Activated B cell treated with CpG ODN at 0.5 μM for 24 hours (primary cell): ENCODE data around the gene OR2T34. TPM values are rescaled to one million over a fixed set of nuclear protein-coding genes. Genes with fewer than 3 reads are reported as not detected.

Experiments used
- ATAC-seq: fragments of 200-7000 bp; cut with Tn5 transposase; one replicate; pipeline ENCODE4 v1.10.0; 2021; ENCODE audit warnings: low read depth, mild to moderate bottlenecking, moderate library complexity
- CTCF ChIA-PET: fragments of 350-600 bp; sonication (Branson Sonifier 250); formaldehyde crosslinking; loops from one replicate; lab custom pipeline; 2021; ENCODE audit warnings: antibody characterized with exemption; lab: Charles Lee
- POLR2A ChIA-PET: fragments of 350-600 bp; sonication (Branson Sonifier 250); formaldehyde crosslinking; loops from one replicate; lab custom pipeline; 2021; ENCODE audit warnings: antibody characterized with exemption; lab: Charles Lee
- DNase-seq: peaks from one replicate; pipeline ENCODE4 v3.0.0; 2022
- H3K27ac Mint-ChIP-seq: one replicate; pipeline ENCODE4 v1.8.0; 2020; ENCODE audit warnings: mixed read lengths
- H3K27me3 Mint-ChIP-seq: one replicate; pipeline ENCODE4 v1.8.0; 2021; ENCODE audit warnings: mixed read lengths
- H3K36me3 Mint-ChIP-seq: one replicate; pipeline ENCODE4 v1.8.0; 2021; ENCODE audit warnings: low read depth, mixed read lengths
- H3K4me1 Mint-ChIP-seq: one replicate; pipeline ENCODE4 v1.8.0; 2021; ENCODE audit warnings: mixed read lengths
- H3K4me3 Mint-ChIP-seq: one replicate; pipeline ENCODE4 v1.8.0; 2020; ENCODE audit warnings: mild to moderate bottlenecking, mixed read lengths
- H3K9me3 Mint-ChIP-seq: one replicate; pipeline ENCODE4 v1.8.0; 2020; ENCODE audit warnings: mixed read lengths
- CTCF ChIP-seq: fragments of 200-600 bp; IDR thresholded peaks from one replicate; pipeline ENCODE4 v1.8.0; 2022; ENCODE audit warnings: antibody characterized with exemption, mild to moderate bottlenecking
- intact Hi-C: fragments of 100-400 bp; cut with micrococcal nuclease; formaldehyde crosslinking; loops from one replicate; pipeline ENCODE4 v1.15.1; 2024
- total RNA-seq: library from RNA; stranded (reverse); gene quantifications from 2 replicates; pipeline ENCODE4 v1.2.3, GENCODE V29; 2022

Gene OR2T34
- total RNA-seq, 1 donor from 2014 or later: 0.80 TPM

GRCh38 chr1:248613742-248614141 lies 39.2 kb upstream of the OR2T34 start:
- TF ChIP-seq CTCF: no peak
- no peak overlapping the region for H3K27ac Mint-ChIP-seq
- peaks cover 1% of the 10 kb centered on the region for H3K4me1 Mint-ChIP-seq
- no peaks in the 10 kb centered on the region for H3K9me3 Mint-ChIP-seq
- no peak for DNase-seq
- intact Hi-C loops: loop anchor here (10.0 kb wide), 1 partner anchor 679 kb away; no protein-coding TSS in a partner anchor
- no peaks in the 10 kb centered on the region for H3K36me3 Mint-ChIP-seq
- no peaks in the 10 kb centered on the region for H3K27me3 Mint-ChIP-seq
- POLR2A ChIA-PET: no interaction called here
- no peak overlapping the region for H3K4me3 Mint-ChIP-seq
- CTCF ChIA-PET: interaction anchor here (1.5 to 2.7 kb wide), 2 partner anchors 191 to 209 kb away, joined by 5 to 7 read pairs; no protein-coding TSS in a partner anchor
- no peak for ATAC-seq

DNA sequence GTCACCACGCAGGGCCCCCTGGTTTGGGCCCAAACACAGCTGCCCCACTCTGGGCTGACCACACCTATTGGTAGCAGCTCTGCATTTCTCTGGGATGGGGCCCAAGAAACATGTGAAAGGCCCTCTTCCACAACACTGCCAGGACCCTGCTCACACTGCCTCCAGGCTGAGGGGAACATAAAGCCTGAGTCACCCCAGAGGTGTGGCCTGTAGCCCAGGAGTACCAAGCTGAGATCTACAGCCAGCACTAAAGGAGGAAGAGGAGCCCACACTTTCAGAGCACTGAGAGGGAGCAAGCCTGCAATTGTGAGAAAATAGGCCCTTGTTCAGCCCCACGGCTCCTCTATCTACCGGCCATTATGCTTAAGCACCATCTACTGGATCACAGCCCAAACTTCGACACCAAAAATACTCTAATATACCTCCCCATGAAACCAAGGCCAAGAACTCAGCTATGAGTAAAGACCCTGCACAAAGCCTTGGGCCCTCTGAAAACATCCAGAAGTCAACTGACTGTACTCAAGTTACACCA lies 37.4 kb upstream of the OR2T34 start:
- CTCF ChIA-PET: interaction anchor here (1.2 to 2.7 kb wide), 3 partner anchors 11 to 208 kb away, joined by 3 to 7 read pairs (median 4); no protein-coding TSS in a partner anchor
- no peak overlapping the region for H3K4me3 Mint-ChIP-seq
- H3K27ac Mint-ChIP-seq: no peak overlapping the region
- DNase-seq: no peak
- no peaks in the 10 kb centered on the region for H3K36me3 Mint-ChIP-seq
- no peaks in the 10 kb centered on the region for H3K27me3 Mint-ChIP-seq
- POLR2A ChIA-PET: no interaction called here
- no peak for ATAC-seq
- H3K9me3 Mint-ChIP-seq: no peaks in the 10 kb centered on the region
- no peak for TF ChIP-seq CTCF
- H3K4me1 Mint-ChIP-seq: no peaks in the 10 kb centered on the region
- intact Hi-C loops: loop anchor here (10.0 kb wide), 1 partner anchor 677 kb away; no protein-coding TSS in a partner anchor

DNA sequence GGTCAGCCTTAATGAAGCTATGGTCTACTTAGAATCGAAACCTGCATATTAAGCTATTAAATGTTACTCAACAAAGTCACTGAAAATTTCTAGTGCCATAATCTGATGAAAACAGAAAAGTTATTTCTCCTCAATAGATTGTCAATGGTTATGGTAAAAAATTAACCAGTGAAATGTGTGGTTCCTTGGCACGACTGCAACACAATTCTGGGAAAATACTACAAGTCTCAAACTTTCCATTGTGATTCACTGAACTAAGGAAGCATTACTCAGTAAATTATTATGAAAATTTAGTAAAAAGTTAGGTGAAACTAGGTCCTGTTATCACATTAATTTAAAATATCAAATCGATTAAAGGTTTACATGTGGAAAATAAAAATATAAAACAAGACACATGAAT lies 35.7 kb upstream of the OR2T34 start:
- Mint-ChIP-seq H3K36me3 (no peaks in the 10 kb centered on the region), H3K27ac (no peak overlapping the region), H3K9me3 (no peaks in the 10 kb centered on the region), H3K4me1 (no peaks in the 10 kb centered on the region), H3K27me3 (no peaks in the 10 kb centered on the region), H3K4me3 (no peak overlapping the region)
- intact Hi-C loops: loop anchor here (10.0 kb wide), 1 partner anchor 676 kb away; no protein-coding TSS in a partner anchor
- DNase-seq (no peak), ATAC-seq (no peak)
- ChIA-PET POLR2A (no interaction called here), CTCF (interaction anchor here (1.2 kb wide), 2 partner anchors 195 to 197 kb away, joined by 3 read pairs; no protein-coding TSS in a partner anchor)
- no peak for TF ChIP-seq CTCF

DNA sequence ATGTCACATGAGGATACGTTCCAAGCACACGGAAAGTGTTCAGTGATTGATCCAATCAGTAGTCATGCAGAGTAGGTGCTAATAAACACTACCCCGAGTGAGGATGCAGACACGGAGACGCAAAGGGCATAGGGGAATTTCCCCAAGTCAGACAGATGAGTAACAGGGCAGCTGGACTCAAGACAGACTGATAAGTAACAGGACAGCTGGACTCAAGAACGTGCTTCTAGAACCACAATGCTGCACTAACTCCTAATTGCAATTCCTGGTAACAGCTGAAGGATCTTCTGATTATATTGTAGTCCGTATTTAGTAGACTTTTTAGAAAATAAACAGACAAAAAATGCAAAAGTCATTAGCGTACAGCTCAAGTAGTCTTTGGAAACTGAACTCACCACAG lies 24.8 kb upstream of the OR2T34 start:
- no peaks in the 10 kb centered on the region for H3K9me3 Mint-ChIP-seq
- CTCF ChIA-PET: no interaction called here
- H3K4me3 Mint-ChIP-seq: no peak overlapping the region
- intact Hi-C loops: no loop called here
- ATAC-seq (no peak), DNase-seq (no peak)
- peaks cover 2% of the 10 kb centered on the region for H3K4me1 Mint-ChIP-seq
- H3K27me3 Mint-ChIP-seq: no peaks in the 10 kb centered on the region
- no peak overlapping the region for H3K27ac Mint-ChIP-seq
- POLR2A ChIA-PET: no interaction called here
- no peak for TF ChIP-seq CTCF
- no peaks in the 10 kb centered on the region for H3K36me3 Mint-ChIP-seq

DNA sequence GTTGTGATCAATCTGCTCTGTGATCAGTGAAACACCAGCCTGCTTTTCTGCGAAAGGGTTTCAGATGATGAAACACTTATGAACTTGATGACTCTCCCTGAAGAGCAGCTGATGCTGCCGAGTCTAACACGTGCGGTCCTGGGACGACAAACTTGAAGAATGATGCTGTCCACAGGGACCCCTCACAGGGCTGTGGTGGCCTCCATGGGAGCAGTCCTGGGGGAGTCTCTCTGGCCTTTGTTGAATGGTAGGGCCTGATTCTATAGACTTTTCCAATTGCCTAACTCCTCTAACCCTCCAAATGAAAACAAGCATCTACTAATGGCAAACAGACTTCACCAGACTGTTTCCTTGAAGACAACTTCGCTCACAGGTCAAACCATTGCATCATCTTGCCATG lies 23.0 kb upstream of the OR2T34 start, which contains the start of gene OR2T10:
Gene OR2T10, minus strand, starts transcription at position 112 of the 400 bp plus-strand sequence. CDS start 3,932 bp downstream, outside the sequence.
- peaks cover 2% of the 10 kb centered on the region for H3K4me1 Mint-ChIP-seq
- H3K27me3 Mint-ChIP-seq: no peaks in the 10 kb centered on the region
- TF ChIP-seq CTCF: no peak
- no peak for ATAC-seq
- no peak within 1 kb of the TSS for H3K4me3 Mint-ChIP-seq
- no peak for DNase-seq
- H3K9me3 Mint-ChIP-seq: no peaks in the 10 kb centered on the region
- no peak within 1 kb of the TSS for H3K27ac Mint-ChIP-seq
- intact Hi-C loops: no loop called here
- H3K36me3 Mint-ChIP-seq: no peaks in the 10 kb centered on the region
- POLR2A ChIA-PET: no interaction called here
- CTCF ChIA-PET: no interaction called here
